Eye (tissue), 1 donor: Measurements from ENCODE around the gene FLT3.
"Not testable (repeated sequence)": the region's sequence is repeated elsewhere in the genome, so short reads cannot be mapped to it uniquely, and the experiment has no call there.

Source experiments
- DNase-seq: peaks from one replicate; pipeline ENCODE4 v3.0.0-alpha.2; 2015

The FLT3 gene

DNA sequence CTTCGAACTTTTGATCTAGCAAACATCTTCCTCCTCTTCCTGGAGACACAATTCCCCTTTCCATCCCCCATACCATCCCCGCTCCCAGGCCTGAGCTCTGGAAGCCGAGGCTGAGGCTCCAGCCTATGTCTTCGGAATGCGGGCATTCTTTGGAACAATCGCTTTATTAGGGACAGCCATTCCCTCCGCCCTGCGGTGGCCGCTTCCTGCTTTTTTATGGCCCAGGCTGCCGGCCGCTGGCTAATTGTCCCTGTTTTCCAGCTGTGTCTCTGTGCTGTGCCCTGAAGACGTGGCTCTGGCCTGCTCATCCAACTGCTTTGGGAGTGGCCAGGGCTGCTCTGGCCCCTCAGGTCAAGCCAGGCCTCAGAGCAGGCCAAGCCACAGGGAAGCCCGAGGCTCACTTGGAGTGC, 129.1 kb downstream of the FLT3 start:
- peak; percentile 45 for DNase-seq

DNA sequence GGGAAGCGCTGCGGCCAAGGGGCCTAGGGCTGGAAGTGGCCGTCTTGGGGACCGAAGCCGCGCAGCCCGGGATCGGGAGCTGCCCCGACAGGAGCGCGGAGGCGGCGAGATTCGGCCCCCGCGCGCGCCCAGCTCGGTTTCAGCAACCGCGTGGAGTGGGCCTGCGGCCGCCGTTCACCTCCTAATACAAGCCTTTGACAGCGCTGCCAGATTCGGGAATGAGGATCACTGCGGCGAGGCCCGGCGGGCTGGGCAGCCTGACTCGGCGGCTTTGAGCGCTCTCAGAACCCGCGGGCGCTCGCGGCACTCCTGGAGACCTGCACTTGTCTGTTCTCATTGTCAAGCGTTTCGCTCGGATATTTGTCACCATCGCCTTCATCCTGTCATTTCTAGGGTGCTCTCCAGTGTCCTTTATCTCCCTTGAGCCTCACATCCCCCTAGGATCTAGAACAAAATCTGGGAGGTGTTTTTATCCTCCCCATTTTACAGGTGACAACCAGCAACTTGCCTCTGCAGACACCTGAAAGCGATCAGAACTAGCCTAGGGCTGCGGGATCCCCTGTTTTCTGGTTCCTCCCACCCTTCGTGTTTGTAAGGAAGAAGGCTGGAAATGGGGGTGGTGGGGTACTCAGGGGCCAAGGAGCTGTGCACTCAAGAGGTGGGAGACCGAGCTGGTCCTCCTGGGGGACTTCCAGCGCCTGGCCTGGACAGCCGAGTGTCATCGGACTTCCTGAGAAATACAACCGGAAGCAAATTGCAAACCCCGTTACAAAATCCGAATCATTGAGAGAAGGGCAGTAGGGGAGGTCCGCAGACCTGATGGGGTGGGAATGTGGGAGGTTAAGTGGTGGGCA, 129.8 kb downstream of the FLT3 start:
- DNase-seq, result peak; percentile 36

DNA sequence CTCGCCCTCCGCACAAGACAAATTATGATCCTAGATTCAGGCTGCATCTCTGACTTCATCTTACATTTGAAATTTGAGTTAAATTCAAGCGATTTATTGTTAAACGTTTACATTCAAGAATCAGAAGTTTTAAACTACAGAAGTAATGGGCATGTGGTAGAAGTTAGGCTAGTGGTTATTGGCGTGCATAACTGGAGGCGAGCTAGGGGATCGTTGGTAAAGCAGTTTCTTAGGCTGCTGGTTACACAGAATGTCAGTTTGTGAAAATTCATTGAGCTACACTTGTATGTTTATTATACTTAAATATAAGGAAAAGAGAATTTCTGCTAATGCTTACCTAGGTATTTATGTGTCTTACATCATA, 130.5 kb downstream of the FLT3 start:
- no peak for DNase-seq

DNA sequence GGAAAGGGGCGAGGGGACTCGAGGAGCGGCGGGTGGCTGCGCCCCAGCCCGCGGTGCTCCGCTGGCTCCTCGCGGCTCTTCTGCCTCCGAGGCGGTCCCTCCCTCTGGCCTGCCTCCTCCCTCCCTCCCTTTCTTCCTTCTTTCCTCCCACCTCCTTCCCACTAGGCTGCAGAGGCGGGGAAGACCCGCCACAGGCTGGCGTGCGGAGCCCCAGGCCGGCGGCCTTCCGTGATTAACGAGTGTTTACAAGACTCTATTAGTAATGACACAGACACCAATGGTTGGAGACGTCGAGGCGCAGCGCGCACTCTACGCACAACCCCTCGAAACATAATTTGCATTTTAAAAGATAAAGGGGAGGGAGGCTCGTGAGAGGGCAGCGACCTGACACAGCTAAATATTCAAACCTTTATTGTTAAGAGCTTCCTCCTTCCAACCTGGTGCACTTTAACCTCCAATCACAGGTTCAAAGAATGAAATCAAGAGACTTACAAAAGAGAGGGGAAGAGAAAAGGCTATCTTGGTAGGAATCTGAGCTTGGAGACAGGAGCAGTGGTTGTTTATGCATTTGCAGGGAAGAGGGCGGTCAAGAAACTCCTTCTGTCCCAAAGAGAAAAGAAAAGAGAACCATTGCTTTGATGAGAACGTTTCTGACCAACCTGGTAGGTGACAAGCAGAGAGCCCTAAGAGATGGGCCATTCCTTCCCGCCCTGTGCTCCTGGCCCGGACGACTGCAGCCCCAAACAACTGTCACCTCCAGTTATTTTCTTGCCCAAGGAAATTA, 131.1 kb downstream of the FLT3 start, which contains the start of gene CDX2:
TSS of gene CDX2 (minus strand) at position 234 of the 784 bp plus-strand sequence. CDS start 309 bp downstream, outside the sequence.
- DNase-seq, result peak; percentile 43

DNA sequence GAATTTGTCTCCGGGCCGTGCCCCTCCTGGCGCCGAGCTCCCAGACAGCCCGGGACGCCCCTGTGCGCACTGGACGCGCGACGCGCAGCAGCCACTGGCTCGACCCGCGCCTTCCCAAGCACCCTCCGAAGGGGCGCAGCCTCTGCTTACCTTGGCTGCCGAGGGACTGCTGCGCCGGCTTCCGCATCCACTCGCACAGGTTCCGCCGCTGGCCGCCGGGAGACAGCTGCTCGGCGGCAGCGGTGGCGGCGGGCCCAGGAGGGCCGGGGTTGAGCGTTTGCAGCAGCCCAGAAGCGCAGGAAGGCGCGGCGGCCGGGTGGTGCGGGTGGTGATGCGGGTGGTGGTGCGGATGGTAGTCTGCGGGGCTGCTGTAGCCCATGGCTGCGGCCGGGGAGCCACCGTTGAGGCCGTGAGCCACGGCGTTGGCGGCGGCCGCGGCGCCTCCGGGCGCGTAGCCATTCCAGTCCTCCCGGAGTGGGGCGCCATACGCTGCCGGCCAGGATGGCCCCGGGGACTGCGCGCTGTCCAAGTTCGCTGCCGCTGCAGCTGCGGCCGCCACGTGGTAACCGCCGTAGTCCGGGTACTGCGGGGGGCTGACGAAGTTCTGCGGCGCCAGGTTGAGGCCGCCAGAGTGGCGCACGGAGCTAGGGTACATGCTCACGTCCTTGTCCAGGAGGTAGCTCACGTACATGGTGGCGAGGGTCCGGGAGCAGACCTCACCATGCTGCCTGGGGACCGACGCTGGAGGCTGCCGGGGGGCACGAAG, 131.9 kb downstream of the FLT3 start:
- peak; percentile 53 for DNase-seq

DNA sequence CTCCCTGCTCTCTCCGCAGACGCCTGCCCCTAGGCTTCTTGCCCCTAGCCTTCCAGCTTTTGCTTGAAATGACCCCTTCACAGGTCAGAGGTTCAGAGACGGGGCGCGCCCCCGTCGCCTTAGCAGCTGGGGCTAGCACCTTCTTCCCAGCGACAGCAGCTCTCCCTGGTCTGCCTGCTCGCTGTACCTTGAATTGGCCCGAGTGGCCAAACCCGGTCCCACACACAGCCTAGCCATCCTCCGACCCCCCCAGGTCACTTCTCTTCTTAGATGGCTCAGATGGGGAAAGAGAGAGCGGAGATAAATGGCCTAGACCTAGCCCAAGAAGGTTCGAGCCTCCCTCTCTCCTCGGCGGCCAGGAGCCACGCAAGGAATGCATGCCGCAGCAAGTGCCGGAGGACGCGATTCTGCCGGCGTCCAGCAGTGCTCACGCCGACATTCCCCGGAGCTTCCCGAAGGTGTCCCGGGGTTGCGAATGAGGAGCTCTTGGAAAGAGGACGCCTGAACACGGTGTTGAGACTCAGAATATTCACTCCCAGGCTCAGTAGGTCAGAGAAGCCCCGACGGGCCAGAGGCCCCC, 132.6 kb downstream of the FLT3 start:
- DNase-seq, result peak; percentile 43

DNA sequence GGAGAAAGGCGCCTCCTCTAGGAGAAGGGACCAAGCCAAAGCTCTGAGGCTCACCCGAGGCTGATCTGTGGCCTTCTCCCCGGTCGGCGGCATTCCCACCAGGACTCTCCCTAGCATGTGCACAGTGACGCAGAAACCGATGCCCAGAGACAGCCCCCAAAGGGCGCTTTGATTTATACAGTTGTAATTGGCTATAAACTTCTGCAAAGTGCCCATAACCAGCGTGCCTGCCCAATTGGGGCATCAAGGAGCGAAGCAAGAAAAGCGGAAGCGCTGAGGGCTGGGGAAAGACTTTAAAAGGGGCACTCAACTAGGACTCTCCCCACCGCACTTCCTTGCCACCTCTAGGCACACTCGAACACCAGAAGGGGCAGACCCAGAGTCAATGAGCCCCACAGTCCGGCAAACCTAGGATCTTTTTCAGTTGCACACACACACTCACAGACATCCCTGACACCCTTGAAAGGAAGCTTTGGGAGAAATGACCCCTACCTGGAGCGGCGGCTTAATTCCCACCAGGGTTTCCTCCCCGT, 133.1 kb downstream of the FLT3 start:
- peak; percentile 16 for DNase-seq

DNA sequence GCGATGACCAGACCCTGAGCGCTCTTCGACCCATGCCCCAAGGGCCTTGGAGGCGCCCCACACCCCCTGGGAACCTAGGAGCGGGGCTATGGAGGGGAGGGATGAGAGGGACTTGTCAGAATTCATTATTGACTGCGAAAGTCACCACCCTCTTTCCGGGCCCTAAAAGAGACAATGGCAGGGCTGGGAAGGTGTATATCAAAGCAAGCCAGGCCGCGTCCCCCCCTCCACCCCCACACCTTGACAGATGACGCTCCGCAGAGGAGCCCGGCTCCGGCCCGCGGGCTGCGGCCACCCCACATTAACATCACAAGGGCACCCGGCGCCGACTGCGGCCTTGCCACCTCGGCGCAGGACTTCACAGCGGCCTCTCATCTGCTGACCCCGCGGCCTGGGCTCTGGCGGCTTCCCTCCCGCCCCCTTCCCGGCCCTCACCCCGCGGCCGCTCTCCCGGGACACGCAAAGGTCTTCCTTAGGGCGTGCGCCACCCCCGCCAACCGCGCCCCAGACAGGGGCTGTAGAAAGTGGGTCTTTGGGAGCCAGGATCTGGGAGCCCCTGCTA, 133.7 kb downstream of the FLT3 start:
- peak; percentile 11 for DNase-seq

DNA sequence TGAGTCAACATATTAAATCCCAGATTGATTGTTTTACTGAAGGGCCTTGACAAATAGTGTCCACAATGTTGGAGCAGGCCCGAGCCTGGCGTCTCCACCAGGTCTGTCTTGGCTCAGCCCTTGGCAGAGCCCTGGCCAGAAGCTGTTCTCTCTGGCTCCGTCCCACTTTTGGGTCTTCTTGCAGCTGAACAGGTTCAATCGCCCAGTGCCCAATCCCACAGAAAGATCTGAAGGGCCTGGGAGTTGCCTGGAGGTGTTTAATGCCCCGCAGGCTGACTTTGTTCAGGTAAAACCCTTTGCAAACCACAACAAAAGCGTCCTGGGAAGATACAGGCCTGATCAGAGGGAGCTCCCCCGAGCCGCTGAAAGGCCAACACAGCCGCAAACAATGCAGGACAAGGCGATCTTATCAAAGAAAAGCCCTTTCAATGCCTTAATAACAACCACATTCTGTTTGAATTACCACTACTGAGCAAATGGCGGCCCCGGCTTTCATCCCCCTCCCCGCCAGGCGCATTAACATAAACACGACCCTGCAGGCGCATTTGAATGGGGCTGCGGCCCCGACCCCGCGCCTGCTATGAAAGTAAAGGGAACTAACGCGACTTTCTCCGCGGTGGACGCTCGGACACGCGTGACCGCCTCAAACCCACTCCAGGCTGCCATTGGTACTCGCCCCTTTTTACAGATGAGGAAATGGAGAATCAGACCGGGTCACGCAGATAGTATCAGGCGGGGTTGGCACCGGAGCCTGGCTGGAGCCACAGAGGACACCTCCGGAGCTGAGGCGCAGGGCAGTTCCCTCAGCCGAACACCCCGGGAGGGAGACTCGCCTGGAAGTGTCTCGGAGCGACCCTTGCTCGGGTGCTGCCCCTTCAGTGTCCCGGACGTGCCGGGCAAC, 134.4 kb downstream of the FLT3 start:
- DNase-seq, result peak; percentile 23

DNA sequence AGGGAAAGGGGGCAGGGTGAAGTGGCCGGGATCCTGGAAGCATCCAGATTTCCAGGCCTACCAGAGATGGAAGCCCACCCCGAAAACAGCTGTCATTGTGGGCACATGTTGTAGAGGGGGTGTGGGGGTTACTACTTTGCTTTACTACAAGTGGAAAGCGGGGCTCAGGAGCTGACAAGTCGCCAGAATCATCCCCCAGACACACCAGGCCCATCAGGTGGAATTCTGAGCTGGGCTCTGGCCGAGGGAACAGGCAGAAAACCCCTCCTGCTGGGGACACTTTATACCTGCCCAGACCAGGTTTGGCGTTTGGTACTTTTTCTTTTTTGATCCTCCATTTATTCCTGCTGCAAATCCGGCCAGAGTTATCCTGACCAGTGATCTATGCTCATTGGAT, 135.0 kb downstream of the FLT3 start:
- DNase-seq, result no peak

DNA sequence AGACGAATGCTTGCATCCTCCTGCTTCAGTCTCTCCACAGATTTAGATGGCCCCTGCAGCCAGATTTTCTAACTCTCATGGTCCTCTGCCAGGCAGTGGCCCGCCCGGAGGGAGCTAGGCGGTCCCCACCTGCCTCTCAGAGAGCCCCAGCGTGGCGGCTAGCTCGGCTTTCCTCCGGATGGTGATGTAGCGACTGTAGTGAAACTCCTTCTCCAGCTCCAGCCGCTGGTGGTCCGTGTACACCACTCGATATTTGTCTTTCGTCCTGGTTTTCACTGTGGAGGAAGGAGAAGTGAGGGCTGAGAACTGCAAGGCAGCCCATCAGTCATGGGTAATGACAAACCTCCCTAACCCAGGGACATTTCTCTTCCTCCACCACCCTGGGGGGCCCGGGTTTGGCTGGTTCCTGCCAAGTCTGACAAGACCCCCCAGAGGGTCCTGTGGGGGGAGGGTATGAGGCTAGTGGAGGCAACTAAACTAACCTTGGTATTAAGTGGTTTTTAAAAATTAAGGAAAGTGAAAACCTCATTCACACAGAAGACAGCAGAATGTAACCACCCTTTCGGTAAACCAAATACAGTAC, 135.5 kb downstream of the FLT3 start:
- DNase-seq, result peak; percentile 14

DNA sequence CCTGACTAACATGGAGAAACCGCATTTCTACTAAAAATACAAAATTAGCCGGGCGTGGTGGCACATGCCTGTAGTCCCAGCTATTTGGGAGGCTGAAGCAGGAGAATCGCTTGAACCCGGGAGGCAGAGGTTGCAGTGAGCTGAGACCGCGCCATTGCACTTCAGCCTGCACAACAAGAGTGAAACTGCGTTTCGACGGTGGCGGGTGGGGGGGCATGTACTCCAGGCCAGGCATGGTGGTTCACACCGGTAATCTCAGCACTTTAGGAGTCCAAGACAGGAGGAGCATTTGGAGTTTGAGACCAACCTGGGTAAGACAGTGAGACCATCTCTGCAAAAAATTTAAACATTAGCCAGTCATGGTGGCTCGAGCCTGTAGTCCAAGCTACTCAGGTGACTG, 136.2 kb downstream of the FLT3 start:
- not testable (repeated sequence) for DNase-seq

DNA sequence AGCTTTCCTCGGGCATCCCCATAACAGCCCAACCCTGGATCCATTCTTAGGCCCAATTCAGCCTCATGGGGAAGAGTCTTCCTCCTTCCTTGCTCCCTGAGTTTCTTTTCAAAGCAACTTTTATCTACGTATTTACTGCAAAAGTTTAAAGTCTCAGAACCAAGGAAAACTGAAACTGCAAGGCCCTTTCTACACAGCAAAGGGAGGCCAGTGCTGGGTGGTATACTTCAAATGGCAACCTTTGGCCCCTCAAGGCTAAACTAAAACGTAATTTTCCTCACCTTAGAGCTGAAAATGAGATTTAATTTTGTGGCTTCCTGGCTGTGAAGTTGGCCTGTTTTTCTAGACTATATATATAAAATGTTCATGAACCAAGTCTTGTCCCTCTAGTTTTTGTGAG, 136.9 kb downstream of the FLT3 start:
- DNase-seq, result no peak

DNA sequence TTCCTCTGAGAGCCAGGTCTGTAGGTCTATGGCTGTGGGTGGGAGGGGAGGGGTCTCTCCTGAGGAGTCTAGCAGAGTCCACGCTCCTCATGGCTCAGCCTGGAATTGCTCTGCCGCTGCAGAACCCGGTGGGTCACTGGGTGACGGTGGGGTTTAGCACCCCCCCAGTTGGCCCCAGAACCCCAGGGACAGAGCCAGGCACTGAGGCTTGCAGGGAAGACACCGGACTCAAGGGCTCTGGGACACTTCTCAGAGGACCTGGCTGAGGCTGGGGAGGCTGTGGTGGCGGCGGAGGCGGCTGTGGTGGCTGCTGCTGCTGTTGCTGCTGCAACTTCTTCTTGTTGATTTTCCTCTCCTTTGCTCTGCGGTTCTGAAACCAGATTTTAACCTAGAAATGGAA, 137.4 kb downstream of the FLT3 start:
- no peak for DNase-seq

DNA sequence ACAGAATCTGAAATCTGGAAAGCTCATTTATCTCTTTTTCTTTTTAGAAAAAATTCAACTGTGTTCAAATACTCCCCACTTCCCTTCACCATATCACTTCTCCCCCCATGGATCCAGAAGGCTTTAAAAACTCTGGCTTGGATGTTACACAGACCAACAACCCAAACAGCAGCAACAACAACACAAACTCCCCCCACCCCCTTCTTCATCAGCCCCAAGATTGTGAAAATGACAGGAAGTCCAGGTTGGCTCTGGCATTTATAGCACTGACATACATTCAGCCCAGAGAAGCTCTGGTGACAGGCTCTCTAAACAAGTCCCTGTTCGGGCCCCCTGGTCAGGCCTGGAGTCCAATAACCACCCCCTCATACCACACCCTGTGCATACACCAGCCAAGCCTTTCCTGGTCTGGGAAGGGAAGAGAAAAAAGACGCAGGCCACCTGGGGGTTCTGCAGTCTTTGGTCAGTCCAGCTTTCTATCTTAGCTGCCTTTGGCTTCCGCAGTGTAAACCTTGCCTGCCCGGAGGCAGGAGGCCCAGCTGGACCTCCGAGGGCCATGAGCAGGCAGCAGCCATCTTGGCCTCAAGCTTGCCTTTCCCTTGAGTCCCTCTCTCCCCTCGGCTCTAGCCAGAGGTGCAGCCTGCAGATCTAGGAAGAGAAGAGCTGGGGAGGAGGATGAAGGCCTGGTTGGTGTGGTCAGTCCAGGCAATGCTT, 138.1 kb downstream of the FLT3 start:
- DNase-seq, result peak; percentile 21

DNA sequence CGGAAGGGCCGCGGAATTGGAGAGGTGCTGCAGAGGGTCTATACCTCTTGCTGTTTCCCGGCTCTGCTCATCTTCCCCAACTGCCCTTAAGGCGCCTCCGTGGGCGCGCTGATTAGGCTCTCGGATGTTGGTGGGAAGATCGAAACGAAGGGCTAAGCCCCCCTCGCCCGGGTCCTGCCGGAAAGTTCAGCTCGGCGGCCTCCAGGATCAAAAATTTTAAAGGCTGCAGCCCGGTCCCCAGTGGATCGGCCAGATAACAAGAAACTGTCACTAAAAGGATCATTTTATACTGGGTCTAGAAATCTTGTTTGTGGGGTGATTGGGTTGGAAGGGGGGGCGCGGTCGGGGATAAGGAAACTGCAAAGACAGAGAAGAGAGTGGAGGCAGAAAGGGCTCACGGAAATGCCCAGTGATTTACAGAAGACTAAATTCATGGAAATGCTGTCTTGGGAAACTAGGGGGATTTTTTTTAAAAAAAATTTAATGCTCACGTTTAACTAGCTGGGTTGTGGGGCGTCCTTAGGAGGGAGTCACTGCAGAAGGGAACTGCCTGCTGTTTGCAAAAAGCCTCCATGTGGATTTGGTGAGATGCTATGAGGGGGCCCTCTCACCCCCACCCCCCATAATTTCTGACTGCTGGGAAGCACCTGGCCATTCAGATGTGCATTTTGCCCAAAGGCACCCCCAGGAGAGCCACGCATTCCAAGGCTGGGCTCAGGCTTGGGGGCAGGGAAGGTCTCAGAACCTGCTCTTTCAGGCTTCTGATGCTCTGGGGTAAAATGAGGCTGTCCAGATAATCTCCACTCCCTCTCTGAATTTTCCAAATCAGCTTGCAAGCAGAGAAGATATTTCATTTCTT, 138.9 kb downstream of the FLT3 start:
- DNase-seq, result peak; percentile 33

DNA sequence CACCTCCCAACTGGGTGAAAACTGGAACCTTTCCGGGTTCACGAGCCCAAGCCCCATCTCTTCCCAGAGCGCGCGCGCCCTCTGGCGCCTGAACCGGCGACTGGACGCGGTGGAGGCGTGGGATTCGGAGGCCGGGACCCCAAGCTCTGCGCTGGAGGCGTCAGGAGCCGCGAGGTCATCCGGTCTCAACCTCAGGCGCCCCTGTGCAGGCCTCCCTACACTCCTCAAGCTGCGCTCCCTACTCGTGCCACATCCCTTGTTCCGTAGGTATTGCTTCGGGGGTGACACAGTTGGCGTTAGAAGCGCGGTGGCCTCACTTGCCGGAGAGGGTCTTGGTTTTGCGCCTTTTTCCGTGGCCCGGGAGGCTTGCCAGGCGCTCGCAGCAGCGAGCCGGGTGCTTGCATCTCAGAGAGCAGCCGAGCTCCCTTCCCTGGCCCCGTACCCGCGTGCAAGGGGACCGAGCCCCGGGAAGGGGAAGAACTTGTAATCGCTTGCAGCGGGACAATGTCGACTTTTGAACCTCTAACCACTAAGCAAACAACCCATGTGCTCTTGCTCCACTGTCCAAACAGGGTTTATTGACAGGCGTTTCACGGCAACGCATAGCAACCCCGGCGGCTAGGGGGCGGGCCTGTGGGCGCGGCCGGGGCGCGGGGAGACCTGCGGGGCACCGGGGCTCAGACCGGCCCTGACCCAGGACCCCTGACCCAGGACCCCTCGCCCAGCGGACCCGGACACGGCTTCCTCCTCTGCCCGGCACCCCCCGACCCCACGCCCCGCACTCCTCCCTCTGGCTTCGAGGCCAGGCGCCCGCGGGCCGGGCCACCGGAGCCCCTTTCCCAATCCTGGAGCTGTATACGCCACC, 139.8 kb downstream of the FLT3 start:
- DNase-seq, result peak; percentile 78

DNA sequence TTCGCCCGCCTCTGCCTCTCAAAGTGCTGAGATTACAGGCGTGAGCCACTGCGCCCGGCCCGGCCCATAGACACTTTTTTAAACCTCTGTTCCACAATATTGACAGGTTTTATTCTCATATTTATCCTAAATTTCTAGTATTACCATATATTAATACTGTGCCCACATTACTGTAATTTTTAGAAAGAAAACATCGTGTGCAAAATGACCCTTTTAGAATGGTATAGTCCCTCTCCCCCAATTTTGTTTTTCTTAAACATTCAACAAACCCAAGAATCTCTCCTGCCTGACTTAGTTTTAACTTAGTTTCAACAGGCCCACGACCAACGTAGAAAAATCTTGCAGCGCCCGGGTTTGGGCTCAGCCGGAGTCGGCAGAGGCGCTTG, 140.4 kb downstream of the FLT3 start:
- DNase-seq, result no peak
